Testis (tissue), 2 donors: ENCODE results near the gene BBS2.

Source experiments
- CTCF ChIP-seq, 3 experiments: fragments of 450-650 bp in 2 of 3; fragments of 200-600 bp in 1 of 3; sonication (generic) in 1 of 3; IDR thresholded peaks; one replicate each; pipeline ENCODE4 v1.5.1; 2016 to 2019; ENCODE audit warnings: antibody characterized with exemption in 3 of 3, mild to moderate bottlenecking in 2 of 3, moderate library complexity in 1 of 3
- POLR2A ChIP-seq: fragments of 450-650 bp; IDR thresholded peaks from one replicate; pipeline ENCODE4 v1.6.1; 2017; ENCODE audit warnings: antibody characterized with exemption, mild to moderate bottlenecking, moderate library complexity

- TF ChIP-seq CTCF (IDR thresholded peaks at IDR 0.05): no peak
- no peak for TF ChIP-seq POLR2A
These were observed 6.7 kb downstream of the BBS2 start for GRCh38 chr16:56513091-56513490.
